Epithelial cell of esophagus (primary cell): ENCODE measurements around the gene DENND2C.

Experiments used
- DNase-seq: peaks from one replicate; pipeline ENCODE4 v3.0.0; 2010; ENCODE audit warnings: low read depth
- H3K4me3 ChIP-seq: 2 replicates; pipeline ENCODE4 v1.5.1; 2011; ENCODE audit warnings: mild to moderate bottlenecking, low read length, control low read depth
- TF ChIP-seq, protein P1 (sequence below): IDR thresholded peaks from 2 replicates; pipeline ENCODE4 v1.5.1; 2011; ENCODE audit warnings: low read depth, mild to moderate bottlenecking, low read length, control low read depth, inconsistent platforms; ENCODE audit not compliant: insufficient read depth; ENCODE audit errors: missing control alignments

Gene DENND2C

DNA sequence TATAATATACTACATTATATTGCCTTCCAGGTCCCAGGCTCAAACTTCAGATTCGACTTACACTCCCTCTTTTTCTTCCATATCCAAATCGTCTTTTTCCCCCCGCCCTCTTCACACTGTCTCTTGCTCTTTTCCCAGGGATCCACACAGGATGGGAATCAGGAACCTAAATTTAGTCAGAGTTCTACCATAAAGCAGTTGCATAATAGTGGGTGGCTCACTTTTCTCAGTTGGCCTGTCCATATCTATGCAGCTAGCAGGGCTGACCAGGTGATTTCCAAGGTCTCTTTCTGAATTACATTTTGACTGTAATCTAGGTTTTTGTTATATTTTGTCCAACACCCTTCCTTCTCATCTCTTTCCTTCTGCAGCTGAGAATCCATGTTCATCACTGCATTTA lies 80.7 kb downstream of the DENND2C start:
- no peak for DNase-seq
- TF ChIP-seq, protein P1, sequence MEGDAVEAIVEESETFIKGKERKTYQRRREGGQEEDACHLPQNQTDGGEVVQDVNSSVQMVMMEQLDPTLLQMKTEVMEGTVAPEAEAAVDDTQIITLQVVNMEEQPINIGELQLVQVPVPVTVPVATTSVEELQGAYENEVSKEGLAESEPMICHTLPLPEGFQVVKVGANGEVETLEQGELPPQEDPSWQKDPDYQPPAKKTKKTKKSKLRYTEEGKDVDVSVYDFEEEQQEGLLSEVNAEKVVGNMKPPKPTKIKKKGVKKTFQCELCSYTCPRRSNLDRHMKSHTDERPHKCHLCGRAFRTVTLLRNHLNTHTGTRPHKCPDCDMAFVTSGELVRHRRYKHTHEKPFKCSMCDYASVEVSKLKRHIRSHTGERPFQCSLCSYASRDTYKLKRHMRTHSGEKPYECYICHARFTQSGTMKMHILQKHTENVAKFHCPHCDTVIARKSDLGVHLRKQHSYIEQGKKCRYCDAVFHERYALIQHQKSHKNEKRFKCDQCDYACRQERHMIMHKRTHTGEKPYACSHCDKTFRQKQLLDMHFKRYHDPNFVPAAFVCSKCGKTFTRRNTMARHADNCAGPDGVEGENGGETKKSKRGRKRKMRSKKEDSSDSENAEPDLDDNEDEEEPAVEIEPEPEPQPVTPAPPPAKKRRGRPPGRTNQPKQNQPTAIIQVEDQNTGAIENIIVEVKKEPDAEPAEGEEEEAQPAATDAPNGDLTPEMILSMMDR: no peak

DNA sequence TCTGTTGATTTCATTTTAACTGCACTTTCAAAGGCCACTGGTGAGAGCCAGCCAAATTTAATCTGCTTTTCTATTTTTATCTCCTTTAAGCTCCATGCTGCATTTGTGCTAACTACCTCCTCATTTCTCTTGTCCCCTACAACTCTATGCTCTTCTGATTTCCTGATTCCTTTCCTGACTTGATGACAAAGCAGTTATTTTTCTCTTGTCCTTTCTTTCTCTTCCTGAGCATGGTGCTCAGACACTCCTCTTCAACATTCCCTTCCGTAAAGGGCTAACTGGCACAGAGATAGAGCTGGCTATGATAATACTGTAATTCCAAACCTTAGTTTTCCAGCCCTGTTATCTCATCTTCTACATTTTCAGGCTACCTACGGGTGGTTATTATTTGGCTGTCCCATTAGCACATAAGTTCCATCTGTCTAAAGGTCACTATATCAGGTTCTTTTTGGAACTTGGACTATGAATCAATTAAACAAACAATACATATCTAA lies 81.6 kb downstream of the DENND2C start:
- H3K4me3 ChIP-seq: no peak overlapping the region
- TF ChIP-seq, protein P1: no peak
- no peak for DNase-seq

More for the DNA sequence above, 80.7 kb downstream of the DENND2C start:
- H3K4me3 ChIP-seq: no peak overlapping the region

DNA sequence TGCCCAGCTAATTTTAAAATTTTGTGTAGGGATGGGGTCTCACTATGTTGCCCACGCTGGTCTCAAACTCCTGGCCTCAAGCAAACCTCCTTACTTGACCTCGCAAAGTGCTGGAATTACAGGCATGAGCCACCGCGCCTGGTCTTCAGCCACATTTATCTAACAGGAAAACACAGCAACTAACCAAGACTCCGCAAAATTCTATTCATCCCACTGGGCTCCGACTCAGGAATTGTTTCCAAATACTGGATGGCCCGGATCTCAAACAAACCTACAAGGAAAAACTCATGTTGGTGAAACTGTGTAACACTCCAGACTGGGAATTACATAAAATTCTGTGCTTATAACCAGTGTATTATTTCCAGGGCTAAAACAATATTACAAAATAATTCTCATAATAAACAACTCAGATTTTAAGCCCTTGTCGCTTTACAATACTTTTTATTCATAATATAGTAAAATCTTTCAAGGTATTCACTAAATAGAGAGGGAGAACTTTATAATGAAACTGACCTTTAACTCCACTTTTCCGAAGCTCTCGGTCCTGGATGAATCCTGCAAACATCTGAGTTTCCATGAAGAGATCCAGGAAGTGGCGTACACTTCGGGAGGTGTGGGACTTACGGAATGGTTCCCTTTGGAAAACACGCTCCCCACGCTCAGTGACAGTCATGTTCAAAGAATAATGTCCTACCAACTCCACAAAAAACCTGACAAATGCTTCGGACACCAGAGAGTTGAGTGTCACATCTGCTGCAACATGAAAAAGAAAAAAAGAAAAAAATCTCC lies 82.5 kb downstream of the DENND2C start:
- H3K4me3 ChIP-seq: no peak overlapping the region
- DNase-seq: no peak
- TF ChIP-seq, protein P1: no peak

DNA sequence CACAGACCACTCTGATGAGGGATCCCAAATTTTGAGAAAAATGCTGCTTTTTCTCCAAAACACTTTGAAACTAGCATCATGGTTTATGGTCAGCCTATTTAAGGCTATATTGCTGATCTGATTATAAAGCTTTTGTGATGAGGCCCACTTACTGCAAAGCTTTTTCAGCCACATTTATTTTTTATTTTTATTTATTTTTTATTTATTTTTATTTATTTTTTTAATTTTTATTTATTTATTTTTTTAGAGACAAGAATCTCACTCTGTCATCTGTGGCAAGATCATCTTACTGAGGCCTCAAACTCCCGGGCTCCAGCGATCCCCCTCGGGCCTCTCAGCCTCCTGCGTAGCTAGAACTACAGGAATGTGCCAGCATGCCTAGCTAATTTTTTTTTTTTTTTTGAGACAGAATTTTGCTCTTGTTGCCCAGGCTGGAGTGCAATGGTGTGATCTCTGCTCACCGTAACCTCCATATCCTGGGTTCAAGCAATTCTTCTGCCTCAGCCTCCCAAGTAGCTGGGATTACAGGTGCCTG lies 83.3 kb downstream of the DENND2C start:
- DNase-seq: no peak
- TF ChIP-seq, protein P1: no peak
- H3K4me3 ChIP-seq: no peak overlapping the region

DNA sequence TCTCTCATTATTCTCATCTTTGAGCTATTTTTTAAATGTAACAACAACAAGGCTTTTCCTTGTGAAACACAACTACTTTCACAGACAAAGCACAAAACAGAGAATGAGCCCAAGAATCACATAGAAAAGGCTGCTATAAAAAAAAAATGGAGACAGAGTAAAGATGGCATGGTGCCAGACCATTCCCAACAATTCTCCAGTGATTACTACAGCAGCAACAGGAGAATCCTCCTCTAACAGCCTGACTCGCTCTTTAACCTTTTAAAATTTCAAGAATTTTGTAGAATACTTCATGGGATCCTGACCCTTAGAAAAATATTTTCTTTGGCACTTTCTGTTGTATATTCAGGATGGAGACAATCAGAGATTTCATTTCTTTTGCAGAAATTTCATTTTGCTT lies 84.6 kb downstream of the DENND2C start:
- TF ChIP-seq, protein P1: no peak
- H3K4me3 ChIP-seq: no peak overlapping the region
- no peak for DNase-seq

DNA sequence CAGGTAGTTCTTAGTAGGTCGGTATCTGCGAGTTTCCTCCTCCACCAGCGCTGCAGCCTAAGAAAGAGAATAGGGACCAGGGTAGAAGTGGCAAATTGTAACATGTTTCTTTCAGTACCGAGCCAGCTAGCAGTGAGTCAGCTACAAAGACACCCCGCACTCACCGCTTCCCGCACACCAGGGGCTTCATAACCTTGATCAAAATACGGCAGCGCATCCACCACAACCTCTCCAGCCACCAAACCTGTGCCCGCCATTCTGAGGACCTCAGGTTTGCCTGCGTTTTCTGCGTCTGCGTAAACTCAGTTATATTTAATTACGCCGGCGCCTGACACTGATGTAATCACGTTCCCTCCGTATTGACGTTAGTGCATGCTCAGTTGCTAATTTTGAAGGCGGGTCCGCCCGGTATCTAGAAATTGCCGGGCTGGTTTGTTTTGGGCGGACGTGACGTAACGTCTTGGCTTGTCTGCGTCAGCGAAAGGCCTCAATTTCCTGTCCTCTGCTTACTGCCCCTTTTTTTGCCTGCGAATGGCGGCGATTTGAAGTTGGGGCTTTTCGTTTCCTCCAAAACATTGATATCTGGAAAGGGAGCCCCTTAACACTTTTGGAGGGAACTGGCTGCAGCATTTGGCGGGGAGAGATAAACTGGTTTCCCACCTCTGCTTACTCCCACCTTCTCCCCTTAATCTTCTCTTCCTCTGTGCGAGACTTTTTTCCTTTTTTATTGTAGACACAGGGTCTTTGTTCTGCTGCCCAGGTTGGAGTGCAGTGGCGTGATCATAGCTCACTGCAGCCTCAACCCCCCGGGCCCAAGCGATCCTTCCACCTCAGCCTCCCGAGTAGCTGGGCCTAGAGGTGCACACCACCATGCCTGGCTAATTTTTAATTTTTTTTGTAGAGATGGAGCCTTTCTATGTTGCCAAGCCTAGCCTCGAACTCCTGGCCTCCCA lies 88.2 kb downstream of the DENND2C start, which contains the start of gene BCAS2:
Gene BCAS2, minus strand, starts transcription at position 281 of the 953 bp plus-strand sequence. Its CDS starts 24 bp downstream, at position 257.
- TF ChIP-seq, protein P1: no peak
- DNase-seq: peak; percentile 98
- H3K4me3 ChIP-seq: peak within 1 kb of the TSS; percentile 87
